M059J (cell line): ENCODE data around the gene TSGA10IP. TPM values are rescaled to one million over a fixed set of nuclear protein-coding genes. Genes with fewer than 3 reads are reported as not detected.
A peak's percentile ranks its signal among the peaks of the same experiment; 100 is the strongest.

ENCODE experiments used
- DNase-seq: peaks from one replicate; pipeline ENCODE4 v3.0.0-alpha.2; 2012; ENCODE audit warnings: low read depth
- total RNA-seq: library from RNA; depleted of rRNA; stranded (reverse); fragments of >200 nt; shearing (Covaris generic); gene quantifications from 2 replicates; pipeline ENCODE4 v1.2.3, GENCODE V29; 2014

Gene TSGA10IP
- total RNA-seq, 1 experiment from 2014 or later = not detected

- peak; percentile 63 for DNase-seq
Measured at GRCh38 chr11:65973439-65974110, 28.3 kb downstream of the TSGA10IP start.

- no peak for DNase-seq
Measured at GRCh38 chr11:65975771-65976170, 30.5 kb downstream of the TSGA10IP start.

GRCh38 chr11:65976216-65977176, 31.2 kb downstream of the TSGA10IP start:
- no peak for DNase-seq

DNA sequence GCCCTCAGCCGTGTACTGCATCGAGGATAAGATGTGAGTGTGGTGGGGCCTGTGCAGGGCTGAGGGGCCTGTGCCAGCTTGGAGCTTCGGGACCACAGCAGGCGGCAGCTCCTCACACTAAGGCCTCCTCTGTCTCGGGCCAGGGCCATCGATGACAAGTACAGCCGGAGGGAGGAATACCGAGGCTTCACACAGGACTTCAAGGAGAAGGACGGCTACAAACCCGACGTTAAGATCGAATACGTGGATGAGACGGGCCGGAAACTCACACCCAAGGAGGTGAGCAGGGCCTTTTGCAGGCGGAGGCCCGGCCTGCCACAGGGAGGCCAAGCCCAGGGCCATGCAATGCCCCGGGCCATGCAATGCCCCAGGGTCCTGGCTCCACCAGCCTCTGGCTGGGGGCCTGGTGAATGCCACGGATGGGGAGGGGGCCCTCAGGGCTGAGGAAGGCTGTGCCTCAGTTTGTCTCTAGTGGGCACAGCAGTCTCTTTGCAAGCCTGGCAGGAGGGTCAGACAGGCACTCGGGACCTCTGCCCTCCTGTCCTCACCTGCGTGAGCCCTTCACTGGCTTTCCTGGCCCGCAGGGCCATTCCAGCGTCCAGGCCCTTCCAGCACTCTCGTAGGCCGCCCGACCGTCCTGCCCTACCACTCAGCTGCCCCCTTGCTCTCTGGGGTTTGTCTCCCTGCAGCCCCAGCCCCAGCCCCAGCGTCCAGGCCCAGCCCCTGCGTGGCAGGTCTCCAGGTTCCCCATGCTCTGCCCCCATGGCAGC, 32.5 kb downstream of the TSGA10IP start:
- DNase-seq = no peak

GRCh38 chr11:65978391-65979238, 33.3 kb downstream of the TSGA10IP start:
- no peak for DNase-seq

GRCh38 chr11:65979261-65979759, 34.0 kb downstream of the TSGA10IP start:
- DNase-seq = no peak

DNA sequence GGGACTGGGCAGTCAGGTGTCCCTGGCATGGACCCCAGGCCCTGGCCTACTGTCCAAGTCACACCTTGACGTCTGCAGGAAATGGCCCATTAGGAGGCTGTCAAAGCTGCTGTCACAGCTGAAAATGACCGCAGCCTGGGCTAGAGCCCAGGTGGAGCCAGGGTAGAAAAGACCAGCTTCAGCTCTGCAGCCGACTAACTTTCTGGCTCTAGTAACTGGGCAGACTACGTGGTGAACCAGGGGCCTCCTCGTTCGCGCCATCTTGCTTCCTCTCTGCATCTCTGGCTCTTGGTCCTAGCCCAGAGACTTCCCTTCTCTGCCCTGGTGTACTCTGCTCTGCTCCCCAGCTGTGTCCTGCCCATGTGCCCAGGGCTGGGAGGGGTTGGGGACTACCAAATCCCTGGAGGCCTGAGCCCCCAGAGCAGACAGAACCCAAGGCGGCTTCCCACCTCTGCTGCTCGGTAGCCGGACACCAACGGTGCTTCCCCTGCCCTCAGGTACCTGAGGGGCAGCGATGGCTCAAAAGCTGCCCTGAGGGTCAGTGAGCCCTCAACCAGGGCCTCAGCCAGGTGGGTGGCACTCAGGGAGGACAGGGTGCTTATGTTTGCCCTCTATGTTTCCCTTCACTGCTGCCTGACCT, 35.9 kb downstream of the TSGA10IP start:
- no peak for DNase-seq

- DNase-seq = no peak
Measured at GRCh38 chr11:65981972-65982823, 36.9 kb downstream of the TSGA10IP start.

GRCh38 chr11:65982824-65983588, 37.7 kb downstream of the TSGA10IP start:
- no peak for DNase-seq

- DNase-seq = no peak
Measured at GRCh38 chr11:65983589-65983987, 38.3 kb downstream of the TSGA10IP start.

DNA sequence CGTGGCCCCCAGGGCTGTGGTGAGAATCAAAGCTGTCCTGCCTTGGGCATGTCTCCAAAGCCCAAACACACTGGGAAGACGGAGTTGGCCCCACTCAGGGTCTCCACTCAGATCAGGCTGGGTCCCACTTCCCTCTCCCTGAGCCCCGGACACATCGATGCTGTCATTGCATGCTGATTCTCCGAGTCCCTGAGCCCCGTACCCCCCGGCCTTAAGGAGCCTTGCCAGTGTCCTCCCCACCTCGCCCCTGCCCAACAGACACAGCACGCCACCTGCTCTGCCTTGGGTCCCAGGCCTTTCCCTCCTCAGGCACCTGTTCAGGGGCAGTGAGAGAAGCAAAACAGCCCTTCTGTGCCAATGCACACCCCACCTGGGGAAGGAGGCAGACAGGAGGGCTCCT, 42.1 kb downstream of the TSGA10IP start:
- DNase-seq = no peak

- DNase-seq = peak; percentile 93
Measured at GRCh38 chr11:65988791-65989592, 43.7 kb downstream of the TSGA10IP start.

GRCh38 chr11:65992056-65992455, 46.8 kb downstream of the TSGA10IP start:
- DNase-seq = no peak

GRCh38 chr11:65997286-65997685, 52.0 kb downstream of the TSGA10IP start:
- DNase-seq = no peak

GRCh38 chr11:66001942-66002647, 56.8 kb downstream of the TSGA10IP start, which contains the start of the genes BANF1 and EIF1AD:
BANF1 (plus strand) TSS chr11:66002503; CDS start chr11:66003251, 748 bp downstream.
EIF1AD (minus strand) TSS chr11:66002157; CDS start chr11:66000389, 1,768 bp downstream.
- DNase-seq = peak; percentile 98

GRCh38 chr11:66002648-66003225, 57.5 kb downstream of the TSGA10IP start:
- peak; percentile 47 for DNase-seq

GRCh38 chr11:66003291-66003690, 58.0 kb downstream of the TSGA10IP start:
- no peak for DNase-seq
